HCT116 (cell line): ENCODE results near the gene SCCPDH. TPM values are rescaled to one million over a fixed set of nuclear protein-coding genes. Genes with fewer than 3 reads are reported as not detected.

Source experiments
- ATAC-seq: fragments of 200-7000 bp; cut with Tn5 transposase; 2 replicates; pipeline ENCODE4 v1.9.1; 2020; ENCODE audit warnings: mild to moderate bottlenecking, moderate library complexity
- BruUV-seq: library from RNA; stranded (reverse); fragments of 400-500 nt; replicated peaks from 2 replicates; lab custom pipeline; 2021; lab: Mats Ljungman, UMichigan
- CTCF ChIA-PET: fragments of 300-600 bp; sonication (Branson Sonifier 250); formaldehyde crosslinking; loops from one replicate; lab custom pipeline; 2021; ENCODE audit warnings: antibody characterized with exemption; lab: Charles Lee
- POLR2A ChIA-PET: fragments of 300-600, 350-600 bp; sonication (Branson Sonifier 250); formaldehyde crosslinking; loops from one replicate; lab custom pipeline; 2021; ENCODE audit warnings: antibody characterized with exemption; lab: Charles Lee
- RAD21 ChIA-PET, 2 experiments: fragments of 300-600 bp; sonication (Branson Sonifier 250); formaldehyde crosslinking; loops; one replicate each; lab custom pipeline; 2023; ENCODE audit warnings: low total read pairs in 2 of 2; ENCODE audit not compliant: uncharacterized antibody in 2 of 2, unreplicated experiment in 2 of 2, low non-redundant PET in 1 of 2; lab: Charles Lee
- DNase-seq: peaks from one replicate; pipeline ENCODE4 v3.0.0-alpha.2; 2010; ENCODE audit warnings: low read depth, low spot score
- H2AFZ ChIP-seq: fragments of 200-600 bp; shearing (Covaris generic), sonication (generic); 2 replicates; pipeline ENCODE4 v1.6.1; 2017; ENCODE audit warnings: low read depth, mixed run types, mixed read lengths, antibody characterized with exemption, low read length; ENCODE audit not compliant: poor library complexity, severe bottlenecking
- H3K27ac ChIP-seq: 2 replicates; pipeline ENCODE4 v1.5.1; 2012; ENCODE audit warnings: low read depth, low read length
- H3K27me3 ChIP-seq: fragments of 200-600 bp; sonication (generic); 2 replicates; pipeline ENCODE4 v1.6.1; 2016; ENCODE audit warnings: mixed run types, low read length, mixed read lengths; ENCODE audit not compliant: insufficient read depth
- H3K36me3 ChIP-seq, 2 experiments: fragments of 200-500 bp in 1 of 2; fragments of 200-600 bp in 1 of 2; sonication (Bioruptor generic) in 1 of 2; sonication (generic) in 1 of 2; 2 replicates each; pipeline versions ENCODE4 v1.5.1 to v1.6.1; 2014 to 2016; ENCODE audit warnings: low read length in 2 of 2, inconsistent platforms in 1 of 2, mixed read lengths in 1 of 2, mixed run types in 1 of 2; ENCODE audit not compliant: insufficient read depth in 2 of 2, control insufficient read depth in 1 of 2
- H3K4me1 ChIP-seq, 2 experiments: fragments of 200-600 bp in 1 of 2; sonication (generic) in 1 of 2; 2 replicates each; pipeline versions ENCODE4 v1.5.1 to v1.6.1; 2012 to 2017; ENCODE audit warnings: low read length in 2 of 2, inconsistent platforms in 1 of 2, mild to moderate bottlenecking in 1 of 2, mixed read lengths in 1 of 2, mixed run types in 1 of 2, moderate library complexity in 1 of 2; ENCODE audit not compliant: insufficient read depth in 2 of 2, control insufficient read depth in 1 of 2
- H3K4me2 ChIP-seq: fragments of 200-600 bp; sonication (generic); 2 replicates; pipeline ENCODE4 v1.6.1; 2017; ENCODE audit warnings: mixed run types, low read length, mixed read lengths
- H3K4me3 ChIP-seq, 2 experiments: fragments of 200-600 bp in 1 of 2; sonication (generic) in 1 of 2; replicated peaks in 1 of 2; 2 replicates each; pipeline ENCODE4 v1.5.1; 2011 to 2016; ENCODE audit warnings: low read length in 2 of 2, control low read depth in 1 of 2, low read depth in 1 of 2, mild to moderate bottlenecking in 1 of 2, mixed read lengths in 1 of 2, mixed run types in 1 of 2
- H3K79me2 ChIP-seq: fragments of 200-600 bp; sonication (generic); 2 replicates; pipeline ENCODE4 v1.6.1; 2017; ENCODE audit warnings: mild to moderate bottlenecking, mixed run types, low read length, moderate library complexity, mixed read lengths; ENCODE audit not compliant: insufficient read depth
- H3K9ac ChIP-seq: fragments of 200-600 bp; sonication (generic); 2 replicates; pipeline ENCODE4 v1.6.1; 2016; ENCODE audit warnings: low read length, mixed read lengths
- H3K9me2 ChIP-seq: fragments of 200-600 bp; sonication (generic), shearing (Covaris generic); 2 replicates; pipeline ENCODE4 v1.6.1; 2017; ENCODE audit warnings: mixed run types, mild to moderate bottlenecking, moderate library complexity; ENCODE audit not compliant: insufficient read depth
- H3K9me3 ChIP-seq, 2 experiments: fragments of 200-500 bp in 1 of 2; fragments of 200-600 bp in 1 of 2; sonication (Bioruptor generic) in 1 of 2; sonication (generic) in 1 of 2; 2 replicates each; pipeline ENCODE4 v1.6.1; 2014 to 2017; ENCODE audit warnings: low read length in 2 of 2, mixed read lengths in 2 of 2, inconsistent platforms in 1 of 2, low read depth in 1 of 2, mild to moderate bottlenecking in 1 of 2, mixed run types in 1 of 2, moderate library complexity in 1 of 2; ENCODE audit not compliant: control insufficient read depth in 1 of 2, insufficient read depth in 1 of 2
- H4K20me1 ChIP-seq: fragments of 200-600 bp; sonication (generic), shearing (Covaris generic); 2 replicates; pipeline ENCODE4 v1.6.1; 2017; ENCODE audit warnings: mixed run types, mild to moderate bottlenecking, moderate library complexity; ENCODE audit not compliant: insufficient read depth
- CBX3 ChIP-seq: IDR thresholded peaks from 2 replicates; pipeline ENCODE4 v1.6.1; 2012; ENCODE audit warnings: low read depth
- EZH2 ChIP-seq: fragments of 200-600 bp; sonication (generic); IDR thresholded peaks from 2 replicates; pipeline ENCODE4 v1.6.1; 2017; ENCODE audit warnings: antibody characterized with exemption, mixed run types
- JUND ChIP-seq: IDR thresholded peaks from 2 replicates; pipeline ENCODE4 v1.6.1; 2012
- RAD21 ChIP-seq: IDR thresholded peaks from 2 replicates; pipeline ENCODE4 v1.6.1; 2012; ENCODE audit warnings: low read depth, mild to moderate bottlenecking
- SP1 ChIP-seq: IDR thresholded peaks from 2 replicates; pipeline ENCODE4 v1.6.1; 2012; ENCODE audit warnings: low read depth
- TCF7L2 ChIP-seq: IDR thresholded peaks from 2 replicates; pipeline ENCODE4 v1.7.0; 2011; ENCODE audit warnings: borderline replicate concordance, inconsistent platforms; ENCODE audit not compliant: insufficient read depth, insufficient read length; ENCODE audit errors: extremely low read depth
- intact Hi-C: fragments of 100-400 bp; cut with micrococcal nuclease; formaldehyde crosslinking; loops from 2 replicates; pipeline ENCODE4 v1.10.0; 2022
- total RNA-seq: library from RNA; stranded (reverse); gene quantifications from one replicate; pipeline ENCODE4 v1.2.1, GENCODE V29; 2021; ENCODE audit not compliant: unreplicated experiment
- TF ChIP-seq, protein P1 (sequence below): IDR thresholded peaks from 2 replicates; pipeline ENCODE4 v1.6.1; 2012
- TF ChIP-seq, protein P2 (sequence below), 3 experiments: fragments of 200-600 bp in 1 of 3; sonication (generic) in 1 of 3; IDR thresholded peaks in 2 of 3; conservative IDR thresholded peaks in 1 of 3; 2 replicates each; pipeline ENCODE4 v1.5.1; 2012 to 2017; ENCODE audit warnings: low read depth in 2 of 3, low read length in 2 of 3, antibody characterized with exemption in 1 of 3, borderline replicate concordance in 1 of 3, control low read depth in 1 of 3, mild to moderate bottlenecking in 1 of 3, mixed read lengths in 1 of 3, mixed run types in 1 of 3, moderate library complexity in 1 of 3; ENCODE audit not compliant: insufficient read depth in 1 of 3

The SCCPDH gene
- total RNA-seq, 1 experiment from 2014 or later: 0.30 TPM

DNA sequence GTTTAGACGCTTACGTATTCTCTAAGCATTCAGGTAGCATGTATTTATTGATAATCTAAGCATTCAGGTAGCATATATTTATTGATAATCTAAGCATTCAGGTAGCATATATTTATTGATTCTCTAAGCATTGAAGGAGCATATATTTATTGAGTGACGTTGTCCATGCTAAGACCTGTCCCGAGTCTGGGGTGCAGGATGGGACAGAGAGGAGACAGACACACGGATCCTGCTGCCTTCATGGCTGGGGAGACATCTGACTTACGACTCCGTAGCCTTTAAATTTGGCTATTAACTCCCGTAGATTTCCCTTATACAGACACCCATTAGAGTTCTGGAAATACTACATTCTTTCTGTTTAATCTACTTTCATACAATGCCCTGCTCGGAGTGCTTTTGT lies 982 bp downstream of the SCCPDH start:
- Histone ChIP-seq H2AFZ (no peak overlapping the region), H3K9me2 (no peaks in the 10 kb centered on the region), H3K79me2 (no peaks in the 10 kb centered on the region), H3K4me2 (no peak overlapping the region), H3K4me1 (no peaks in the 10 kb centered on the region), H3K9ac (no peak overlapping the region), H3K9me3 (no peaks in the 10 kb centered on the region; a peak in 2 of 4 replicates), H3K27me3 (no peaks in the 10 kb centered on the region), H4K20me1 (no peaks in the 10 kb centered on the region), H3K4me3 (no peak overlapping the region), H3K27ac (no peak overlapping the region), H3K36me3 (no peaks in the 10 kb centered on the region)
- ChIA-PET CTCF (no interaction called here), POLR2A (no interaction called here), RAD21 (no interaction called here)
- DNase-seq (no peak), ATAC-seq (no peak)
- TF ChIP-seq SP1: no peak
- no peak for TF ChIP-seq JUND
- no peak for TF ChIP-seq TCF7L2
- TF ChIP-seq, protein P1, sequence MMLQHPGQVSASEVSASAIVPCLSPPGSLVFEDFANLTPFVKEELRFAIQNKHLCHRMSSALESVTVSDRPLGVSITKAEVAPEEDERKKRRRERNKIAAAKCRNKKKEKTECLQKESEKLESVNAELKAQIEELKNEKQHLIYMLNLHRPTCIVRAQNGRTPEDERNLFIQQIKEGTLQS: no peak
- intact Hi-C loops: no loop called here
- no TSS peak for BruUV-seq

DNA sequence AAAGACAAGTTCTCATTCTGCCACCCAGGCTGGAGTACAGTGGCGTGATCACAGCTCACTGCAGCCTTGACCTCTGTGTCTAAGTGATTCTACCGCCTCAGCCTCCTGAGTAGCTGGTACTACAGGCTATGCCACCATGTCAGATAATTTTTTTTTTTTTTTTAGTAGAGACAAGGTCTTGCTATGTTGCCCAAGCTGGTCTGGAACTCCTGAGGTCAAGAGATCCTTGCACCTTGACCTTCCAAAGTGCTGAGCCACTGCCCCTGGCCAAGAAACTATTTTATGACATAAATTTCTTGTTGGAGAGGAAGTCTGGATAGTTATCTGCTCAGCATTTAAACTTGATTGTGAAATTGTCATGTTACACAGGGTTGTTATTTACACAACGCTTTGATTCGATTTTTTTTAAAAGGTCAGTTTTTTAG lies 2.1 kb downstream of the SCCPDH start:
- ChIA-PET POLR2A (no interaction called here), RAD21 (no interaction called here), CTCF (no interaction called here)
- no peaks in the 10 kb centered on the region for H3K27me3 ChIP-seq
- H3K4me3 ChIP-seq: no peak overlapping the region
- no peaks in the 10 kb centered on the region for H3K36me3 ChIP-seq
- H3K9me2 ChIP-seq: no peaks in the 10 kb centered on the region
- H3K27ac ChIP-seq: no peak overlapping the region
- no peak for ATAC-seq
- H3K9ac ChIP-seq: no peak overlapping the region
- H3K79me2 ChIP-seq: no peaks in the 10 kb centered on the region
- H3K9me3 ChIP-seq: no peaks in the 10 kb centered on the region; a peak in 2 of 4 replicates
- H4K20me1 ChIP-seq: no peaks in the 10 kb centered on the region
- intact Hi-C loops: no loop called here
- BruUV-seq: no TSS peak
- TF ChIP-seq RAD21 (no peak), CBX3 (no peak), EZH2 (no peak)
- TF ChIP-seq, protein P2, sequence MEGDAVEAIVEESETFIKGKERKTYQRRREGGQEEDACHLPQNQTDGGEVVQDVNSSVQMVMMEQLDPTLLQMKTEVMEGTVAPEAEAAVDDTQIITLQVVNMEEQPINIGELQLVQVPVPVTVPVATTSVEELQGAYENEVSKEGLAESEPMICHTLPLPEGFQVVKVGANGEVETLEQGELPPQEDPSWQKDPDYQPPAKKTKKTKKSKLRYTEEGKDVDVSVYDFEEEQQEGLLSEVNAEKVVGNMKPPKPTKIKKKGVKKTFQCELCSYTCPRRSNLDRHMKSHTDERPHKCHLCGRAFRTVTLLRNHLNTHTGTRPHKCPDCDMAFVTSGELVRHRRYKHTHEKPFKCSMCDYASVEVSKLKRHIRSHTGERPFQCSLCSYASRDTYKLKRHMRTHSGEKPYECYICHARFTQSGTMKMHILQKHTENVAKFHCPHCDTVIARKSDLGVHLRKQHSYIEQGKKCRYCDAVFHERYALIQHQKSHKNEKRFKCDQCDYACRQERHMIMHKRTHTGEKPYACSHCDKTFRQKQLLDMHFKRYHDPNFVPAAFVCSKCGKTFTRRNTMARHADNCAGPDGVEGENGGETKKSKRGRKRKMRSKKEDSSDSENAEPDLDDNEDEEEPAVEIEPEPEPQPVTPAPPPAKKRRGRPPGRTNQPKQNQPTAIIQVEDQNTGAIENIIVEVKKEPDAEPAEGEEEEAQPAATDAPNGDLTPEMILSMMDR (IDR thresholded peaks at IDR 0.05 in 2 of 3, conservative IDR thresholded peaks at IDR 0.05 in 1 of 3; ENCODE audit: borderline replicate concordance in 1 of 3, insufficient read depth in 1 of 3, low read depth in 2 of 3, low read length in 2 of 3): no peak
- no peak overlapping the region for H3K4me2 ChIP-seq
- H2AFZ ChIP-seq: no peak overlapping the region
- no peak for DNase-seq
- no peaks in the 10 kb centered on the region for H3K4me1 ChIP-seq
